Ecto neural progenitor cell (in vitro differentiated cells): ENCODE results near the gene PDGFA.

Experiments used
- DNase-seq: peaks from one replicate; pipeline ENCODE4 v3.0.0-alpha.2; 2018; ENCODE audit warnings: low spot score

PDGFA gene

GRCh38 chr7:490461-491291 lies 29.0 kb downstream of the PDGFA start:
- no peak for DNase-seq

- DNase-seq, result no peak
Measured at GRCh38 chr7:489876-490275, 29.8 kb downstream of the PDGFA start.

- DNase-seq, result no peak
Measured at GRCh38 chr7:486216-486743, 33.4 kb downstream of the PDGFA start.

GRCh38 chr7:485188-486081 lies 34.2 kb downstream of the PDGFA start:
- DNase-seq, result no peak

GRCh38 chr7:484356-485101 lies 35.1 kb downstream of the PDGFA start:
- no peak for DNase-seq

- no peak for DNase-seq
Measured at GRCh38 chr7:483656-484355, 35.8 kb downstream of the PDGFA start.

- no peak for DNase-seq
Measured at GRCh38 chr7:482521-483083, 37.0 kb downstream of the PDGFA start.

GRCh38 chr7:481219-481930 lies 38.3 kb downstream of the PDGFA start:
- no peak for DNase-seq

- no peak for DNase-seq
Measured at GRCh38 chr7:480531-481218, 39.0 kb downstream of the PDGFA start.

GRCh38 chr7:479948-480499 lies 39.6 kb downstream of the PDGFA start:
- DNase-seq, result no peak

GRCh38 chr7:479115-479947 lies 40.3 kb downstream of the PDGFA start:
- no peak for DNase-seq

- no peak for DNase-seq
Measured at GRCh38 chr7:477626-478220, 41.9 kb downstream of the PDGFA start.

- no peak for DNase-seq
Measured at GRCh38 chr7:476736-477360, 42.8 kb downstream of the PDGFA start.

GRCh38 chr7:475951-476441 lies 43.6 kb downstream of the PDGFA start:
- DNase-seq, result no peak

GRCh38 chr7:475425-475728 lies 44.3 kb downstream of the PDGFA start:
- no peak for DNase-seq

- no peak for DNase-seq
Measured at GRCh38 chr7:474605-475424, 44.8 kb downstream of the PDGFA start.
